Effector CD8-positive, alpha-beta T cell (primary cell): Measurements from ENCODE around the gene ESYT2.

Source experiments
- DNase-seq: peaks from one replicate; lab custom pipeline; 2025; lab: John Stamatoyannopoulos, UW

Gene ESYT2

DNA sequence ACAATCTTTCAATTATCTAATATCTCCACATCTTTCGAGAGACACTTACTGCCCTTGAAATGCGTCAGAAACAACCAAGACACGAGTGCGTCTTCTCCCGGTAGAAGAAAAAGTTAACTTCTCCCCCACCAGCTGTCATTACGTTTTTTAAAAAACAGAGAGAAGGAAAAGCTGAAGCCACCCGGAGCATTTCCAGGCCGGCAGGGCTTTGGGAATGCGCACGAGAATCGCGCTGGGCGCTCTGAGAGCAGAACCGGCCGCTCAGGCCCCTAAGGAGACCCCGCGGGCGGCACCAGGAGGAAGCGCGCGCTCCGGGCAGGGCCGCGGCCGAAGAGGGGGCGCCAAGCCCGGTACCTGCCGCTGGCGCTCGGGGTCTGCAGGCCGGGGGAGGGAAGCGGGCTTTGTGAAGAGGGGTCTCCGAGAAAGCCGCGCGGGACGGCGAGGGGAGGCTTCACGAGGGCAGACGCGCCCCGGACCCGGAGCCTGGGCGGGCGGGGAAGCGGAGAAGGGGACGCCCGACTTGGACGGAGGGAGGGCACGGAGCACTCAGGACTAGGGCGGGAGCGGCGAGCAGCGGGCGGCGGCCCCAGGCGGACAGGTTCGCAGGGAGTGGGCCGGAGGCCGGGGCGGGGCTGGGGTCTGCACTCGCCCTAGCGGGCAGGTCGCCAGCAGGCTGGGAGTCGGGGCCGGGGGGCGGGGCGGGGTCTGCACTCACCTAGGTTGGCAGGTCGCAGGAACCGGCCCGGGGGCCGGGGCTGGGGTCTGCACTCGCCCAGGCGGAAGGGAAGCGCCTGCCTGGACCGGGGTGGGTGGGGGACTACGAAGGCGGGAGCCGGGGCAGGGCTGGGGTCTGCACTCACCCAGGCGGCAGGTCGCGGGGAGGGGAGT lies 932 bp downstream of the ESYT2 start:
- peak; percentile 38 for DNase-seq

DNA sequence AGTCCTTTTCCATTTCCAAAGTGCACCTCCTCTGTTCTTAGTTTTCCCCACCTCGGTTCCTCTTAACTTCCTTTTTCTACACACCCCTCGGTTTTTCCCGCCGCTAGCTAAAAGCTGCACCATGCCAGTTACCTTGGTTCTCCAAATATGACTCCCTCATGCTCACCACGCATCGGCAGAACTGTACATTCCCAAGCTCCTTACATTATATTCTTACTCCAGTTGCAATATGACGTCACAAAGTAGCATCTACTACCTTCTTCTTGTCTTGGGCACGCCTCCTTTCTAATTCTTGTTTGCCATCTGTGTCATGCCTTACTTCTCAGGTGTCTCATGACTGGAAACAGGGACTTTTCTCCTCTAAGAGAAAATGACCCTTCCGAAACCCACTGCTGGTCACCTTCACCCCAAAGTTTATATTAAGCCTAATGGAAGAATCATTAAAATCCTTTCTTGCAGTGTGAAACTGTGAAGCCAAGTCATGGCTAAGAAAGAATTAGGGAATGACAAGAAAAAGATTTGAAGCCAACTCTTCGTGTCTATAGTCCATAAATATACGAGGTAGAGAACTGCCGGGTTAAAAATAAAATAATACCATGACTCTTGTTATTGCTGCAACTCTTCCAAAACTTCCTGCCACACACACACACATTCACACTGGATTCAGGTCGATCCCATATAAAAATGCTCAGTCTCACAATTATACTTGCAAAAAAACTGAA lies 1.7 kb downstream of the ESYT2 start:
- DNase-seq: no peak

DNA sequence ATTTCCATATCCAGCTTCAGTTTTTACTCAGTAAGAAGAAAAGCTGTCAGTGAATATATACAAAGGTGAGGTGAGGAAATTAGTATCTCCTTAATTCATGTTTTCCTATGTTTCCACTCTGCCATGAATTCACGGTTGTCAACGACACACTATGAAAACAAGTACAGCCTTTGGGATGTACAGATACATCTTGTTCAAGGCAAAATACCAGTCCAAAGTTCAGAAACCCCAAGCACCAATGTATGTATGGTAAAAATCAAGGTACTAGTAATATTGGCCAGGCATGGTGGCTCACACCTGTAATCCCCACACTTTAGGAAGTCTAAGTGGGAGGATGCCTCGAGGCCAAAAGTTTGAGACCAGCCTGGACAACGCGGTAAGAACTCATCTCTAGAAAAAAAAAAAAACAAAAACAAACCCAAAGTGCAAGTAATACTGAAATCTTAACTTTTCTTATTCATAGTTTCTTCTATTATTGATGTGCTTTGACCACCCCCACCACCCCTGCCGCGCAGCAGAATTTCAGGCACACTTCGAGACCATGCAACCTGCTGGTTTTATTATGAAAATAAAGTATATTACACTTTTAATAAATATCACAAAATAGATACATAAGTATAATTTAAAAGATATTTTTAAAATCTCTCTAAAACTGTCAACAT lies 3.5 kb downstream of the ESYT2 start:
- no peak for DNase-seq

DNA sequence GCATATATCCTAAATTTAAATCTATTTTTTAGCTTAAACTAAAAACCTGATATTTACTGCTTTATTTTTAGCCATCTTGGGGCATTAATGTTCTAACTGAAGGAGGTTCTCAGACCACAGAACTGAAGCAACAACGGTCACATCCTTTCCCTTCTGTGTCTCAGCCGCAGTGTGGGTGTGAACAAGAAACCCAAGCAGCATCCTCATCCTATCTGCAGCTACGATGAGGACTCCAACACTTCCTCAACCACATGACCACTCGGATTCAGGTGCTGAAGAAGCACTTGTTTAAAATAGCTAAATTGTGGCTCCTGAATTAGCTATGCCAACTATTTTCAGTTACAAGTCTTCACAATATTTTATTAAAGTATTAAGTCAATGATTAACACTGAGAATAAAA lies 5.3 kb downstream of the ESYT2 start:
- peak; percentile 23 for DNase-seq

DNA sequence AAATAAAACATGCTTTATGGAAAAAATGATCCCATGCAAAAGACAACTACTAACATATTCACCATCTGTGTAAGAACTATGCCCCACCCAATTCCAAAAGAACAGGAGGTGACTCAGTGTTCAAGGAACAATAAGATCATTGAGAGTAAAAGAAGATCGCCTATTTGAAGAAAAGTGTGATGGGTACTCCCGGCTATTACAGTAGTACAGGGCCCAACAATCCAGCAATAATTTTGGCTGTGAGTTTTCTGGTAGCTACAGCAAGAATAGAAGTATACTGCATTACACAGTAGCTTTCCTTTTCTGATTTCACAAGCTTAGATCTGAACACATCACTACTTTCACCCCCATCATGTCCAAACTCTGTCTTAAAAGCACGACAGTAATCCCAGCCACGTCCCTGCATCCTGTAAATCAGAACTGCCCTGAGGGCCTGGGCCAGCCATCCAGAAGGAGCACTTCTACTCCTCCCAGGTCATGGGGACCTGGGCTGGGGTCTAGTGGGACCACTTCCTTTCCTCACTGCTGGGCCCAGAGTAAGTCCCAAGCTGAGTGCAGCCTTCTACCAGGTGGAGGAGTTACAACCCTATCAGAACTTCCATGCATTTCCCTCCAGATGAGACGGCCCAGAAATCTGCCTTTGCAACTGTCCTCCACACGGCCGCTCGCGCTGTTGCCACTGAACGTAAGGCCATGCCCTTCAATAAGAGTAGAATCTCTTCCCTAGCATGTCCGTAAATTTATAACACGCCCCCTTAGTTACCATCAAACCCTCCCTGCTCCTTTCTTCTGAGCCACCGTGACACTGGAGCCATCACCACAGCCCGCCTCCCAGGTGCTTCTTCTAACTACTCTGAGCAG lies 7.9 kb downstream of the ESYT2 start:
- no peak for DNase-seq

DNA sequence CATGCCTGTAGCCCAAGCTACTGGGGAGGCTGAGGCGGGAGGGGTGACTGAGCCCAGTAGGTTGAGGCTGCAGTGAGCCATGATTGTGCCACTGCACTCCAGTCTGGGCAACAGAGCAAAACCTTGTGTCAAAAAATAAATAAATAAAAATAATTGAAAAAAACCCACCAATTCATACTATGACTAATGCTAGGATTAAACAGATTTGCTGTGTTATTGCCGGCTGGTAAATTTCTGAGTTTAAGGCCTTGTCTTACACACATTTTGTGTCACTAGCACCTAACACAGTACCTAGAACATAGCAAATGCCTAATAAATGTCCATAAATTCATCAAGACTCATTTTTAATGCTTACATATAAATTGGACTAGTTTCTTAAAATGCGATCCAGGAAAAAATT lies 8.7 kb downstream of the ESYT2 start:
- no peak for DNase-seq

DNA sequence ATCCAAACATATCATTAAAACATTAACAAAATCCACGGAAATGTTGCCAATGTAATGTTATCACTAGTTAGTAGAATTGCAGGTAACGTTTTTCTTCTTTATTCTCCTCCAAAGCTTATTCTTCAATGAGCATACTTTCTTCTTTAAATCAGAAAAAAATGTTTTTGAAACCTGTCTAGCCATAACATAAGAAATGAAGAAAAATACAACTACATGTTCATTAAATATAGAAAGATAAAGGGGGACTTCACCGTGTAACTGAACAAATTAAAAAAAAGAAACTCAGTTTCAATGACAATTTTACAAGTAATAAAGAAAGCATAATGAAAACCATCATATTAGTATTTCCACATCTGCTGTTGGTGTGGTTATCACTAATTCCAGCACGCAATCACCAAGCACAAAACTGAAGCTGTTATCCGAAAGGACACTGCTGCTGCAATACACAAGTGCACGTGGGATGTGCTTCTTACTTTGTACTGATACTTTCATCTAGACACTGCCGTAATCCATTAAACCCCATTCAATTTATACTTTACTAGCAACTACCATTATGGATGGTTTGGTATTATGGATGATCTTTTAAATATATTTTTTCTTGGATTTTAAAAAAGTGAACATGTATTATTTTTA lies 9.6 kb downstream of the ESYT2 start:
- DNase-seq: no peak

DNA sequence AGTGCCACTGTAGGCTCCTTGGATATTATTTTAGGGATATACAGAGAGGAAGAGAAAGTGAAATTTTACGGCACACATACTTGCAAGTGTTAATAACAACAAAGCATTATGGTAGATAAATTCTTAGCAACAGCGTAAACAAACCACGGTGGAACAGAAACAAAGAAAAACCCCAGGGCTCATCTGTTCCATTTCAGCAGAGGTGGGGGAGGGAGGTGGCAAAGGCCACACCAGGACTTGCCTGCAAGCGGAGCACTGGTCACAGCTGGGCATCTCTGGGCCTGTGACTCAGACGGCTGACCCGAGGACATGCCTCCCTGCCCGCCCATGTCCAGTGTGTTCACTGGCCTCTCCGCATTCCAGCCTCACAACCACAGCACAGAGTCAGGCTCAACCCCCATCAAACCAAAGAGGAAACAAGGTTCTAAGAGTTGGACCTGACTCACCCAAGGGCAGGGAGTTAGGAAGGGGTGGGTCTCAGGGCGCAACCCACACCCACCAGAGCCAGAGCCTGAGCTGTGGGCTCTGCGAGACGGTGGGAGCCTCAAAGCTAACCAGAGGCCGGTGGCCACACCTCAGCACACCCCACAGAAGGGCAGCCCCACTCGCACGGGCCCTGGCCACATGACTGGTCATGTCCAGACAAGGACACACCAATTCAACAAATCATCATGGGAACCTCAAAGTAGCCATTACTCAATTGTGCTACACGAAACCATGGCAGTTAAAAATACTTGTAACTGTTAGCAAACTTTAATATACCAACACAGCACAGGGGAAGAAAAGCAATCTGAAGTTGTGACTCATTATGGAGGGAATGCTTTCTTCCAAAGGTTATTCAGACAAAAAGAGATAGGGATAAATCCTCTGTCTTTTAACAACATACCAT lies 10.7 kb downstream of the ESYT2 start:
- peak; percentile 43 for DNase-seq

DNA sequence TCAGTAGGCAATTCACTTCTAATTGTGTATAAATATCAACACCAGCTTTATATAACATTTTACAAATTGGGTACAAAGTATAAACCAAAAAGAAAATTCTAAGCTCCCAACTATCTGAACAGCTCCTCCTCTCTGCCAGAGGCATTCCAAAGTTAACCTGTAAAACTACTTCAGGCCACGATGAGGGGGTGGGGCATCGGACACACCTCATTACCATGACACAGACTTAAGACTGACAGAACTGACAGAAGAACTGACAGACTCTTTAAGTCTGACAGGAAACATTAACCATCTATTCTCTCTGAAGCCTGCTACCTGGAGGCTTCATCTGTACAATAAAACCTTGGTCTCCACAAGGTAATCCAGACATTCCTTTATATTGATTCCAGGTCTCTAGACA lies 12.3 kb downstream of the ESYT2 start:
- DNase-seq: no peak

DNA sequence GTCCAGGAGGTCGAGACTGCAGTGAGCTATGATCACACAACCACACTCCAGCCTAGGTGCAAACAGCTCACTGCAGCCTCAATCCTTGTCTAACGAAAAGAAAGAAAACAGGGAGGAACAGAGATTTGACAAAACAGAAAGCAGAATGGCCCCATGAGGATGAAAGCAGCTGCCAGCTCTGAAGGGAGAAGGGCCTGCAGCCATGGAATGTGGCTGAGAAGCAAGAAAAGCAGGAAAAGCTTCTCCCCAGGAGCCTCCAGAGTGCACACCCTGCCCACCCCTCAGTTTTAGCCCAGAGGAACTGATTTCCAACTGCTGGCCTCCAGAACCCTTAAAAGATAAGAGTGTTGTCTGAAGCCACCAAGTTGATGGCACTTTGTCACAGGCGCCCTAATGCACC lies 13.0 kb downstream of the ESYT2 start:
- DNase-seq: no peak

DNA sequence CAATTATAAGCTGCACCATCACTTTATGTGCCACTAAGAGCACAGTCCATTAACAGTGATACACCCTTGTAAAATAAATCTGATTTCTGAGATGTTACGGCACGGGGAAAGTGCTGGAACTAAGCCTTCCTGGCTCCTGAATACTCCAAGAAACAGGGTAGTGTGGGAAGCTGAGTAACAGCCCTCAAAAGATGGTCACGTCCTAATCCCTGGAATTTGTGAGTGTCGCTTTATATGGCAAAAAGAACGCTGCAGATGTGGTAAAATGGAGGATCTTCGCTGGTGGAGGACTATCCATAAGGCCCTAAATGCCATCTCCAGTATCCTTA lies 13.5 kb downstream of the ESYT2 start:
- DNase-seq: no peak

DNA sequence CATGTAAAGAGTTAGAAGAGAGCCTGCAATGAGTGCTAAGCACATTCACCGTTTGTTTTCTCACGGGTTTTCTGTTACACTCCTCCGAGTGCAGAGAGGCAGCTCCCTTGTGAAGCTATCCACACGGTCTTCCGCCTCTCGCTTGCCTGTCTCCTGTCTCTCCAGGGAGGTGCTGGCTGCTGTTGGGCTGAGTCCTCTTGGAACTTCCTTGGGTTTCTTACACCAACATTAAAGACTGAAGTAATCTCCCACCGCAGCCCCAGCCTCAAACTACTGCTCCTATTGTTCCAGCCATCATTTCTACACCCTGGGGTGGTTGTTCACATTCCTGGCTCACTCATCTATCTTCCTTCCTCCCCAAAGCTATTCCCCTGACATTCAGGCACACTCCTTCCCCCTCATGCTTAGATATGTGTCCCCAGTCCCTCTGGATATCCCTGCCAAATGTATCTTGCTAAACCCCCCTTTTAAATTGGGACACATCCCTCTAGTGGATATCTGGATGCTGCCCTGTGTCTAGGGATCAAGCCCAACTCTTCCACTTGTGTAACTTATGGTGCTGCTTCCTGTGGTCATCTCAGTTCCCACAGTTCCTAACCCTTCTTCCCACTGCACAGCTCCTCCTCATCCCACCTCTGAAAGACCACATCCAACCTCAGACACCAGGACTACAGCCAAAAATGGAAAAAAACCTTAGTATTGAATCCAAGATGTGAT lies 14.1 kb downstream of the ESYT2 start:
- no peak for DNase-seq

DNA sequence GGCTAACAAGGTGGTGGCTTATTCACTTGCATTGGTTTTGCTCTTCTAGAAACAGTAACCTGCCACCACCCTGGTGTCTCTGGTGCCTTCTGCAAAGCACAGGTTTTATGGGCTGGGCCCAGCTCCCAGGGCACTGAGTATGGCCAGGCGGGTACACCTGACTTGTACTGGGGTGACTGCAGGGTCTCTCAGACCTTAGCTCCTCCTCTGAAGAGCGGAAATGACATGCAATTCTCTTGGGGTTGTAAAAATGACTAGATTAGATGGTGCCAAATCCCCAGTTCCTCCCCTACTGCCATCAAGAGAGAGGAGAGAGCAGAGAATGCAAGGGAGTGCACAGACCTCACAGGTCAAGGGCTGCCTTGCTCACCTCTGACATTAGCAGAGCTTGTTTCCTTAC lies 14.7 kb downstream of the ESYT2 start:
- DNase-seq: peak; percentile 26

DNA sequence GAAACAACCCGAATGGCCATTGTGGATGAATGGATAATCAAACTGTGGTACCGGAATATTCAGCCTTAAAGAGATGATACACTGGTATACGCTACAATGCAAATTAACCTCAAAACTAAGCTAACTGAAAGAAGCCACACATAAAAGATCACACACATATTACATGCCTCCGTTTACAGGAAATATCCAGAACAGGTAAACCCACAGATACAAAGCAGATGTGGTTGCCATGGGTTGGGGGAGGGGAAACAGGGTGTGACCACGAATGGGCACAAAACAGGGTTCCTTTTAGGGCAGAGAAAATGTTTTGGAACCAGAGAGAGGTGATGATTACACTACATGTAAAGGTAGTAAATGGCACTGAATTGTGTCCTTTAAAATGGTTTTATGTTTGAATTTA lies 16.6 kb downstream of the ESYT2 start:
- DNase-seq: peak; percentile 36

DNA sequence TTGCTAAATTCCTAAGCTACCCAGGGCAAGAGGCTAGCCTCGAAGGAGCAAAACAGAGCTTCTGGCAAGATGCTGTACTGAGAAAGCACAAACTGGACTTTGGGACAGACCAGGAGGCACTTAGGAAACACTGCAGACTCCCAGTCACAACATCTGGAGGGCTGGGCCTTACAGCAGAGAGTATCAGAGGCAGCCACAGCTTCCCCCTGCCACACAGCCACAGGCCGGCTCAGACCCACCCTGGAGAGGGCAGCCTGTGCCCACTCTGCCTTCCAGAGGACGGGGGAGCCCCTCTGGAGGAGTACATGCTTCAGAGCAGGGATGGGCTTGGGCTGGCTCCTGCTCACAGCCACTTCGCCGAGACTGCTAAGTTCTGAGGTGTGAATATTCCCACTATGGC lies 17.4 kb downstream of the ESYT2 start:
- no peak for DNase-seq

DNA sequence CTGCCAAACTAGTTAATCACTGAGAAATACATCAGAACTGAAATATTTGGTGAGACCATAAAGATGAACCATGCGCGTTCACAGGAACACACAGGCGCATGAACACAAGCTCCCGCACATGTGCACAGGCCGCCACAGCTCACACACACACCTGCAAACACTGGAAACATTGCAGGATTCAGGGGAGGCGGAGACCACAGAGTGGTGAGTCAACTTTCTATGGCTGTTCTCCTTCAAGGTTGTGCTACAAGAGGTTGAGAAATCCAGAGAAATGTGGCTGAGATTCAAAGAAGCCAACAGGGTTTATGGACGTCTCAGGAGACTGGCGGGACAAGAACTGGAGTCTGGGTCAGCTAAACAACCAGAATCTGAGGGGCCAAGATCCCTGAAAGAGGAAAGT lies 17.8 kb downstream of the ESYT2 start:
- no peak for DNase-seq

DNA sequence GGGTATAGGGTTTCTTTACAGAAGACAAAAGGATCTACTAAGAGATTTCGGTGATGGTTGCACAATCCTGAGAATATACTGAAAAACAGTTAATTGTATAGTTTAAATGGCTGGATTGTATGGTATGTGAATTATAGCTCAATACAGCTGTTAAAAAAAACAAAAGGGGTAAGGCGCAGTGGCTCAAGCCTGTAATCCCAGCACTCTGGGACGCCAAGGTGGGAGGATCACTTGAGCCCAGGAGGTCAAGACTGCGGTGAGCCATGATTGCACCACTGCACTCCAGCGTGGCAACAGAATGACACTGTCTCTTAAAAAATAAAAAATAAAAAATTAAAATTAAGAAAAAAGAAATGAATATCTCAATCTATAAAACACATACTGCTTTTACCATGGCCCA lies 18.5 kb downstream of the ESYT2 start:
- no peak for DNase-seq

DNA sequence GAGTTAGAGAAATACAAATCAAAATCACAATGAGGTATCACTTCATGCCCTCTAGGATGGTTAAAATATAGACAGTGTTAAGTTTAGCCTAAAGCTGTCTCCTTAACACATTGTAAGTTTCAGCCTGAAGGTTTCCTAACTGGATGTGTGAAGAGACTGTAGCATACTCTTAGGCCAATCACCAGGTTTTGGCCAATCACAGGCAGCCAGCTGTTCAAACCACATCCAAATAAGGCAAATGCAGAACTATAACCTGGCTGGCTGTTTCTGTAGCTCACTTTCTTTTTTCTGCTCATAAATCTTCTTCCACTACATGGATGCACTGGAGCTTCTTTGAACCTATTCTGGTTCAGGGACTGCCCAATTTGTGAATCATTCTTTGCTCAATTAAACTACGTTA lies 19.7 kb downstream of the ESYT2 start:
- no peak for DNase-seq

DNA sequence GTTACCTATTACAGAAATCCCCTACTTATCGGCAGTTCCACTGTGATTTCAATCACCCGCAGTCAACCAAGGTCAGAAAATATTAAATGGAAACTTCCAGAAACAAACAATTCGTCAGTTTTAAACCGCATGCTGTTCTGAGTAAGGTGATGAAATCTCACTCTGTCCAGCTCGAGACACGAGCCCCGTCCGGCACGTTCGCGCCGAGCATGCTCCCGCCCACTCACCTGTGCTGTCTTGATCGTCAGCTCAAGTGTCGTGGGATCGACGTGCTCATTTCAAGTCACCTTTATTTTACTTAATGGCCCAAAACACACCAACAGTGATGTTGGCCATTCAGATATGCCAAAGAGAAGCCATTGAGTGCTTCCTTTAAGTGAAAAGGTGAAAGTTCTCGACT lies 21.2 kb downstream of the ESYT2 start:
- DNase-seq: no peak

DNA sequence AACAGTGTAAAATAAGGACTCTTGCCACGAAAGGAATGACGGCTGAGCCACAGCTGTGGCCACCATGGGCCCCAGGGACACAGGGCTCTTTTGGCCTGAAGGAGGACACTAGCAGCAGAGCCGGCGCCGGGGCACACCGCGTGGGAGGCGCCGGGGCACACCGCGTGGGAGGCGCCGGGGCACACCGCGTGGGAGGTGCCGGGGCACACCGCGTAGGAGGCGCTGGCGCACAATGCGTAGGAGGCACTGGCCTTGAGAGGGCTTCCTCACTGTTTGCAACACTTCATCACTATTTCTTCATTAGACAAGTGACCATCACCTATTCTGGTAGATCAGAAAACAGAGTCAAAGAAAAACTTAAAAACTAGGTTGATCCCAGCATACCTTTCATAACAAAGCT lies 23.4 kb downstream of the ESYT2 start:
- no peak for DNase-seq
